GM12878 (cell line): Measurements from ENCODE around the gene NCAPD3. TPM values are rescaled to one million over a fixed set of nuclear protein-coding genes. Genes with fewer than 3 reads are reported as not detected.

Experiments
- ASH2L ChIP-seq: fragments of 300-600, 200-600 bp; sonication (generic); IDR thresholded peaks from 2 replicates; pipeline ENCODE4 v1.6.1; 2017; ENCODE audit warnings: low read depth, mild to moderate bottlenecking, borderline replicate concordance
- CHD1 ChIP-seq: IDR thresholded peaks from 2 replicates; pipeline ENCODE4 v1.6.1; 2012; ENCODE audit warnings: low read depth, low read length, improper control_type of control experiment
- ESRRA ChIP-seq: IDR thresholded peaks from 2 replicates; pipeline ENCODE4 v1.6.1; 2012; ENCODE audit warnings: mild to moderate bottlenecking, low read length, improper control_type of control experiment
- GABPA ChIP-seq: IDR thresholded peaks from 2 replicates; pipeline ENCODE4 v1.6.1; 2014; ENCODE audit warnings: antibody characterized with exemption, low read depth, mild to moderate bottlenecking, inconsistent platforms
- HCFC1 ChIP-seq: fragments of 150-350 bp; IDR thresholded peaks from 2 replicates; pipeline ENCODE4 v1.6.1; 2014; ENCODE audit warnings: low read length
- HDAC2 ChIP-seq: fragments of 200-600 bp; sonication (generic); IDR thresholded peaks from 2 replicates; pipeline ENCODE4 v1.6.1; 2017
- IKZF2 ChIP-seq, 2 experiments: fragments of 450-650 bp; IDR thresholded peaks; 2 replicates each; pipeline ENCODE4 v1.6.1; 2017; ENCODE audit warnings: mild to moderate bottlenecking in 2 of 2, moderate library complexity in 2 of 2
- MLLT1 ChIP-seq: fragments of 450-650 bp; IDR thresholded peaks from 2 replicates; pipeline ENCODE4 v1.6.1; 2016; ENCODE audit warnings: mild to moderate bottlenecking
- NFYB ChIP-seq: IDR thresholded peaks from 2 replicates; pipeline ENCODE4 v1.6.1; 2011; ENCODE audit warnings: low read depth, mild to moderate bottlenecking, low read length, improper control_type of control experiment, moderate library complexity; ENCODE audit not compliant: insufficient read depth
- RELA ChIP-seq: fragments of 450-650 bp; IDR thresholded peaks from 2 replicates; pipeline ENCODE4 v1.8.0; 2014; ENCODE audit warnings: borderline replicate concordance; ENCODE audit not compliant: partially characterized antibody
- SIN3A ChIP-seq: IDR thresholded peaks from 2 replicates; pipeline ENCODE4 v1.6.1; 2012; ENCODE audit warnings: low read depth, low read length, improper control_type of control experiment
- SP1 ChIP-seq: IDR thresholded peaks from one replicate; pipeline ENCODE4 v1.6.1; 2011; ENCODE audit warnings: low read depth, low read length
- STAT3 ChIP-seq: IDR thresholded peaks from 2 replicates; pipeline ENCODE4 v1.6.1; 2011; ENCODE audit warnings: low read depth, low read length, improper control_type of control experiment
- SUZ12 ChIP-seq: fragments of 200-600 bp; sonication (generic); IDR thresholded peaks from one replicate; pipeline ENCODE4 v1.6.1; 2018; ENCODE audit warnings: antibody characterized with exemption, mild to moderate bottlenecking; ENCODE audit not compliant: unreplicated experiment
- ZBTB33 ChIP-seq: fragments of 450-650 bp; IDR thresholded peaks from 2 replicates; pipeline ENCODE4 v1.6.1; 2017; ENCODE audit warnings: mild to moderate bottlenecking
- ZNF622 ChIP-seq: fragments of 450-650 bp; IDR thresholded peaks from 2 replicates; pipeline ENCODE4 v1.6.1; 2017; ENCODE audit warnings: mild to moderate bottlenecking, inconsistent platforms
- ZZZ3 ChIP-seq: IDR thresholded peaks from 2 replicates; pipeline ENCODE4 v1.6.1; 2011; ENCODE audit warnings: low read depth; ENCODE audit not compliant: control insufficient read depth, insufficient read length
- polyA plus RNA-seq, 11 experiments: library from polyadenylated mRNA; depleted of rRNA in 4 of 11; unstranded in 6 of 11; stranded (reverse) in 5 of 11; fragments of >200 nt; fragmentation: Nextera tagmentation in 4 of 11; fragmentation: Illumina TruSeq in 1 of 11; extraction: Ambion mirVana in 4 of 11; extraction: Trizol in 1 of 11; gene quantifications; 1 replicate in 1 of 11; 2 replicates in 10 of 11; pipeline versions ENCODE4 v1.2.1 to v1.2.3, GENCODE V29; 2011 to 2016; ENCODE audit warnings: inconsistent platforms in 2 of 11, missing spikeins in 2 of 11, low read depth in 1 of 11
- total RNA-seq, 4 experiments: library from RNA; depleted of rRNA in 3 of 4; stranded (reverse); fragments of >200 nt in 3 of 4; fragmentation: Illumina TruSeq in 1 of 4; extraction: Trizol in 1 of 4; gene quantifications; 2 replicates each; pipeline versions ENCODE4 v1.2.1 to v1.2.3, GENCODE V29; 2013 to 2021
- TF ChIP-seq, protein P1 (sequence below): fragments of 450-650 bp; IDR thresholded peaks from 2 replicates; pipeline ENCODE4 v1.6.1; 2018; ENCODE audit warnings: mild to moderate bottlenecking, low read depth, moderate library complexity; ENCODE audit not compliant: partially characterized antibody
- TF ChIP-seq, protein P2 (sequence below): IDR thresholded peaks from 2 replicates; pipeline ENCODE4 v1.6.1; 2012; ENCODE audit warnings: low read depth, low read length, improper control_type of control experiment
- TF ChIP-seq, protein P3 (sequence below): fragments of 450-650 bp; IDR thresholded peaks from 2 replicates; pipeline ENCODE4 v1.6.1; 2017; ENCODE audit warnings: mild to moderate bottlenecking, moderate library complexity

Gene NCAPD3
- total and polyA plus RNA-seq, 10 of the 15 experiments (the other 5 are each of a cell fraction or from before 2014, with no cell fraction given): 14.9 to 58.2 (median 48.2) TPM

- TF ChIP-seq MLLT1: peak; percentile 86
- no peak for TF ChIP-seq GABPA
- TF ChIP-seq STAT3: no peak
- TF ChIP-seq RELA: no peak
- TF ChIP-seq ASH2L: no peak
- TF ChIP-seq HDAC2: no peak
- TF ChIP-seq, protein P1, sequence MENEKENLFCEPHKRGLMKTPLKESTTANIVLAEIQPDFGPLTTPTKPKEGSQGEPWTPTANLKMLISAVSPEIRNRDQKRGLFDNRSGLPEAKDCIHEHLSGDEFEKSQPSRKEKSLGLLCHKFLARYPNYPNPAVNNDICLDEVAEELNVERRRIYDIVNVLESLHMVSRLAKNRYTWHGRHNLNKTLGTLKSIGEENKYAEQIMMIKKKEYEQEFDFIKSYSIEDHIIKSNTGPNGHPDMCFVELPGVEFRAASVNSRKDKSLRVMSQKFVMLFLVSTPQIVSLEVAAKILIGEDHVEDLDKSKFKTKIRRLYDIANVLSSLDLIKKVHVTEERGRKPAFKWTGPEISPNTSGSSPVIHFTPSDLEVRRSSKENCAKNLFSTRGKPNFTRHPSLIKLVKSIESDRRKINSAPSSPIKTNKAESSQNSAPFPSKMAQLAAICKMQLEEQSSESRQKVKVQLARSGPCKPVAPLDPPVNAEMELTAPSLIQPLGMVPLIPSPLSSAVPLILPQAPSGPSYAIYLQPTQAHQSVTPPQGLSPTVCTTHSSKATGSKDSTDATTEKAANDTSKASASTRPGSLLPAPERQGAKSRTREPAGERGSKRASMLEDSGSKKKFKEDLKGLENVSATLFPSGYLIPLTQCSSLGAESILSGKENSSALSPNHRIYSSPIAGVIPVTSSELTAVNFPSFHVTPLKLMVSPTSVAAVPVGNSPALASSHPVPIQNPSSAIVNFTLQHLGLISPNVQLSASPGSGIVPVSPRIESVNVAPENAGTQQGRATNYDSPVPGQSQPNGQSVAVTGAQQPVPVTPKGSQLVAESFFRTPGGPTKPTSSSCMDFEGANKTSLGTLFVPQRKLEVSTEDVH: no peak
- no peak for TF ChIP-seq CHD1
- no peak for TF ChIP-seq NFYB
- no peak for TF ChIP-seq ZBTB33
- TF ChIP-seq, protein P2, sequence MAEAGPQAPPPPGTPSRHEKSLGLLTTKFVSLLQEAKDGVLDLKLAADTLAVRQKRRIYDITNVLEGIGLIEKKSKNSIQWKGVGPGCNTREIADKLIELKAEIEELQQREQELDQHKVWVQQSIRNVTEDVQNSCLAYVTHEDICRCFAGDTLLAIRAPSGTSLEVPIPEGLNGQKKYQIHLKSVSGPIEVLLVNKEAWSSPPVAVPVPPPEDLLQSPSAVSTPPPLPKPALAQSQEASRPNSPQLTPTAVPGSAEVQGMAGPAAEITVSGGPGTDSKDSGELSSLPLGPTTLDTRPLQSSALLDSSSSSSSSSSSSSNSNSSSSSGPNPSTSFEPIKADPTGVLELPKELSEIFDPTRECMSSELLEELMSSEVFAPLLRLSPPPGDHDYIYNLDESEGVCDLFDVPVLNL: no peak
- TF ChIP-seq ZNF622: no peak
- peak; percentile 22 to 53; a peak in 2 of 4 replicates for TF ChIP-seq IKZF2 (IDR thresholded peaks at IDR 0.05)
- TF ChIP-seq SUZ12: no peak
- TF ChIP-seq SP1: no peak
- TF ChIP-seq HCFC1: no peak
- TF ChIP-seq SIN3A: no peak
- TF ChIP-seq ESRRA: no peak
- TF ChIP-seq, protein P3, sequence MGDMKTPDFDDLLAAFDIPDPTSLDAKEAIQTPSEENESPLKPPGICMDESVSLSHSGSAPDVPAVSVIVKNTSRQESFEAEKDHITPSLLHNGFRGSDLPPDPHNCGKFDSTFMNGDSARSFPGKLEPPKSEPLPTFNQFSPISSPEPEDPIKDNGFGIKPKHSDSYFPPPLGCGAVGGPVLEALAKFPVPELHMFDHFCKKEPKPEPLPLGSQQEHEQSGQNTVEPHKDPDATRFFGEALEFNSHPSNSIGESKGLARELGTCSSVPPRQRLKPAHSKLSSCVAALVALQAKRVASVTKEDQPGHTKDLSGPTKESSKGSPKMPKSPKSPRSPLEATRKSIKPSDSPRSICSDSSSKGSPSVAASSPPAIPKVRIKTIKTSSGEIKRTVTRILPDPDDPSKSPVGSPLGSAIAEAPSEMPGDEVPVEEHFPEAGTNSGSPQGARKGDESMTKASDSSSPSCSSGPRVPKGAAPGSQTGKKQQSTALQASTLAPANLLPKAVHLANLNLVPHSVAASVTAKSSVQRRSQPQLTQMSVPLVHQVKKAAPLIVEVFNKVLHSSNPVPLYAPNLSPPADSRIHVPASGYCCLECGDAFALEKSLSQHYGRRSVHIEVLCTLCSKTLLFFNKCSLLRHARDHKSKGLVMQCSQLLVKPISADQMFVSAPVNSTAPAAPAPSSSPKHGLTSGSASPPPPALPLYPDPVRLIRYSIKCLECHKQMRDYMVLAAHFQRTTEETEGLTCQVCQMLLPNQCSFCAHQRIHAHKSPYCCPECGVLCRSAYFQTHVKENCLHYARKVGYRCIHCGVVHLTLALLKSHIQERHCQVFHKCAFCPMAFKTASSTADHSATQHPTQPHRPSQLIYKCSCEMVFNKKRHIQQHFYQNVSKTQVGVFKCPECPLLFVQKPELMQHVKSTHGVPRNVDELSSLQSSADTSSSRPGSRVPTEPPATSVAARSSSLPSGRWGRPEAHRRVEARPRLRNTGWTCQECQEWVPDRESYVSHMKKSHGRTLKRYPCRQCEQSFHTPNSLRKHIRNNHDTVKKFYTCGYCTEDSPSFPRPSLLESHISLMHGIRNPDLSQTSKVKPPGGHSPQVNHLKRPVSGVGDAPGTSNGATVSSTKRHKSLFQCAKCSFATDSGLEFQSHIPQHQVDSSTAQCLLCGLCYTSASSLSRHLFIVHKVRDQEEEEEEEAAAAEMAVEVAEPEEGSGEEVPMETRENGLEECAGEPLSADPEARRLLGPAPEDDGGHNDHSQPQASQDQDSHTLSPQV: no peak
- no peak for TF ChIP-seq ZZZ3
Observed at GRCh38 chr11:134228625-134229024, 4.9 kb upstream of the NCAPD3 start (continued).
